Stimulated activated CD4-positive, alpha-beta T cell treated with anti-CD3 and anti-CD28 coated beads, Interleukin-4, amount 100 ng/mL, for 48 hours (primary cell): Measurements from ENCODE around the gene CACNA2D3.

Source experiments
- DNase-seq, 2 donors: peaks; one replicate each; pipeline ENCODE4 v3.0.0-alpha.2; 2020; ENCODE audit warnings: low read depth in 2 of 2

CACNA2D3 gene

DNA sequence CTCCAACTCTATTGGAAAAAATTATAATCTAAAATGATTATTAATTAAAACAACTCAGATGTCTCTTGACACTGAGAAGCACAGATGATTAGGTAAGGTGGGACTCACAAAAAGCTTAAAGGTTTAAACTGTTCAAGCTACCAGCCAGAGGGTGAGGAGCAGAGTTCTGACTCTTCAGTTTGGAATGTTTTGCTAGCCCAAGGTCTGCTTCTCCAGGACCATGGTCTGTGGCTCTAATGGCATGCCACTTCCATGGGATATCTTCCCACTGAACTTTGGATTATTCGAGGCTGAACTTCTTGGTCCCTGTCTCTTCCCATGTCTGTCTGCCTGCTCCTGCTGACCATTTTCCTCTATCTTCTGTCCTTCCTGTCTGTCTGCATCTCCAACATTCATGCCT lies 49.2 kb downstream of the CACNA2D3 start:
- no peak for DNase-seq

DNA sequence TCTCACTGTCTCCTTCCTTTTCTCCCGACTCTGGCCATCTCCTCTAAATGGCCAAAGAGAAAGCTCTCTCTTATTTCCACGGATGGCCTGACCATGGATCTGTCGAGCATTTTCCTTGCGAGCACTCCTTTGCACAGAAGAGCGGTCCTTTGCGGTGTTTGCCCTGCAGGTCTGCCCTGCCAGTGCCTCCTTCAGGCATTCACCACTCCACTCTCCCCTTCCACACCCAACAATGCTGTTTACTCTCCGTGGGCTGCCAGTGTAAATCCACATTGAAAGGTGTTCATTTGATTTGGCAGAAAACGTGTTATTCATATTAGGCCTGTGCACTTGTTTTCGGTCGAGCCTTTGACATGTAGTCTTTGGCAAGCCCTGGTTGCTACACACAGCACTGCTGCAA lies 49.6 kb downstream of the CACNA2D3 start:
- no peak for DNase-seq

- DNase-seq, result no peak
Measured at GRCh38 chr3:54173371-54173770, 51.0 kb downstream of the CACNA2D3 start.

- DNase-seq, result no peak
Measured at GRCh38 chr3:54176106-54176505, 53.8 kb downstream of the CACNA2D3 start.

GRCh38 chr3:54177816-54178215 lies 55.5 kb downstream of the CACNA2D3 start:
- DNase-seq, result no peak

DNA sequence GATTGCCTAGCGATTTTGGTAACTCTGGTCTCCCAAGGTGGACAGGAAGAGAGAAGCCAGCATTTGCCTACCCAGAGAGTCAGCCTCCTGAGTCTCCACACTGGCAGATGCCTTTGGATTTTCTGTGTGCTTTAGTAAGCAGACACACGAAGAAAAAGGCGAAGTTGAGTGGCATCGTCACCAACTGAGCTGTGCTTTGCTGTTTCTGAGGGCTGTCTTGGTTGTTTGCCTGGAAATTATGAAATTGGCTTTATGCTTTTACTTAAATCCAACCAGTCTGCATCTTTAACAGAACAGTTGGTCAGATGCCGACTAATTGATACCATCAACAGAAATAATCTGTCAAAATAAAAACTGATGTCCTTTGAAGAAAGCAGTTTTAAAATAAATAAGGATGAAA lies 56.0 kb downstream of the CACNA2D3 start:
- DNase-seq, result no peak

DNA sequence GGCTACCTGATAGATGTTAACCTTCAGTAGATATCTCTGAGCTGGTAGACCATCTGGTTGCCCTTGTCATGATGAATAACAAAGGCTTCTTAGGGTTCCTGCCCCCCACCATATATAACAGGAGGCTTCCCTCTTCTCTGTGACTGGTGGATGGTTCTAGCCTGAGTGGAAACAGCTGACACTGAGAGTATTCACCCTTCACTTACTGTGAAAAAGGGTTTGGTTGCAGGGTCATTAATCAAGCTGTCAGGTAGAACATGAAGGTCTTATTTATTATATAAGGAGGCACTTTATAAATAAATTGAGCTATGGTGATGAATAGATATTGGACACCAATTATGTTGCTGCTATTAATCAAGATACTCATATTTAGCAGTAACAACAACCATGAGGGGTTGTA lies 58.6 kb downstream of the CACNA2D3 start:
- DNase-seq, result no peak

DNA sequence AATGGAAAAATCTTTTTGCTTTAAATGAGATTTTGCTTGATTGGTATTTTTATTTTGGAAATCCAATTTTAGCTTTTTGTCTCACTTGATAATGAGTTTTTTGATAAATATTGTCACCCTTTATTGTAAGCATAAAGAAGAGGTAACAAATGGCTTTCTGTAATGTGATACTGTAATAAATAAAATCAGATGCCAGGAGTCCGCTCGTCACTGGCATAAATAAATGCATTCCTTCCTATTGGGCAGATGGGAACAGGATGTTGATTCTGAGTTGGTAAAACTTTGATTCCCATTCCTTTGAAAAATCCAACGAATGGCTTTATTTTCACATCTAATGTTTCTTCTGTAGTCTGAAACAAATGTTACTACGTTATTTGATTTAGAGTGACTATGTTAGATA lies 59.9 kb downstream of the CACNA2D3 start:
- DNase-seq, result no peak

DNA sequence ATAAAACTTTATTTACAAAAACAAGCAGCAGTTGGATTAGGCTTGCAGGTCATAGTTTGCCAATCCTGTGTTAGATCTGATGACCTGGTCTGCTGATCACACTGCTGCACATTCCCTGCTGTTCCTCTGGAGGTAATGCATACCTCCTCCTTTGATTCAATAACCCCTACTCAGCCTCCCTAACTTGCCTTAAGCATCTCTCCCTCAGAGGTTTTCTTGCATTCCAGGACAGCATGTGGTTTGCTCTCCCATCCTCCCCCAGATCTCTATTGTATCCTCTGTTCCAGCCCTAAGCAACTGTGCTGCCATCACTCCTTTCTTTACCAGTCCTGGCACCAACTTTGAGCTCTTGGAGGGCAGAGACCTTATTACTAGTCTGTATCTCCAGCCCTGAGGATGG lies 63.4 kb downstream of the CACNA2D3 start:
- DNase-seq, result no peak

DNA sequence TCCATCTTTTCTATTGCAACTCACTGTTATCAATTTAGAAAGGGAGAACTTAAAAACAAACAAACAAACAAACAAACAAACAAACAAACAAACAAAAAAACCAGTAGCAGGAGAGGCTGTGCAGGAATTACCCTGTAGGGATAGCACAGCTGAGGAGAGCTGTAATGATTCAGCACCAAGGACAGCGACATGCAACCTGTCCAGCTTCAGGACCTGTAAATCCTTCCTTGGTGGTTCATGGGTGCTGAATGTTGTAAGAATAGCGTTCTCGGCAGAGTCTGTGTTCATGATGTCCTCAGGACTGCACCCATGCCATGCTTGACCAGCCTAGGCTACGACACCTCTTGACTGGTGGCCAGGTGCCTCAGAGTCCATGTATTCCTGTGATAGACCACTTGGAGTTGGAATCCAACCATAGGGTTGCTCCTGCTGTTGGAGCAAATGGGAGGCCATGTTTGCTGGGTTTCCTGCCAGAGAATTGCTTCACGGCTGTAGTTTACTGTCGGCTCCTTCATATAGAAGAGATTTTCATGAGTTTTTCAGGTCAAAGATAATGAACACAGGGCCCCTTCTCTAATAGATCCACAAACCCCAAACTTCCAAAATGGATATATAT lies 65.9 kb downstream of the CACNA2D3 start:
- DNase-seq, result peak in 1 of 2 donors; percentile 8

DNA sequence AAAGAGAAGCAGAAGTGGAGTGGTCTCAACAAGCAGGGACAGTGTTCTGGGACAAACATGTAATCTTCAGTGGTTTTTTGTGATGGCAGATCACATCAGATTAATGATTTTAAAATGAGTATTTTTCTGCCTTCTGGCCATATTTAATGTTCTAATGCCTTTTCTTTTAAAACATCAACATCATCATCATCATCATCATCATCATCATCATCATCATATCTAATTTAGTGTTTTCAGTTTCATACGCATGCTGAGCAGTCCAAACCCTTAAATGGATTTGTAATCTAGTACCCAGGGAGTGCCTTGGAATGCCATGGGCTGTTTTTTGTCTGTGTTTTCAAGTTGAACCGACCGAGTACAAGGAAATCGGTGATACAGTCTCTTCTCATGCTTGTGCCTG lies 68.9 kb downstream of the CACNA2D3 start:
- DNase-seq, result no peak

DNA sequence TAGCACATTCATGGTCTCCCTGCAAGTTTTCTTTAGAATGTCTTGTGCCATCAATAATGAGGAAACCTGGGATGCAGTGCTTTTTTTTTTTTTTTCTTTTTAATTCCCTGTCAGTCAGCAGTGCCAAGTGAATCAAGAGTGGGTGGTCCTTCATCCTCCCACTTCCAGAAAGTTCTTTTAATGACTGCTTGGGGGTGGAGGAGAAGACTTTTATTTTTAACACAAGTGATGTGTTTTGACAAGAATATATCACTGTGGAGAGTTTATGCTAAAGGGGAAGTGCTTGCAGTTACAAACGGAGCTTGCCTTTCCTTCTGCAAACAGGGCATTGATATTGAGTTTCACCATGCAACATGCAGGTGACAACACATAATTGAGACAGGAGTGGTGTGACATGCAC lies 69.7 kb downstream of the CACNA2D3 start:
- DNase-seq, result no peak

DNA sequence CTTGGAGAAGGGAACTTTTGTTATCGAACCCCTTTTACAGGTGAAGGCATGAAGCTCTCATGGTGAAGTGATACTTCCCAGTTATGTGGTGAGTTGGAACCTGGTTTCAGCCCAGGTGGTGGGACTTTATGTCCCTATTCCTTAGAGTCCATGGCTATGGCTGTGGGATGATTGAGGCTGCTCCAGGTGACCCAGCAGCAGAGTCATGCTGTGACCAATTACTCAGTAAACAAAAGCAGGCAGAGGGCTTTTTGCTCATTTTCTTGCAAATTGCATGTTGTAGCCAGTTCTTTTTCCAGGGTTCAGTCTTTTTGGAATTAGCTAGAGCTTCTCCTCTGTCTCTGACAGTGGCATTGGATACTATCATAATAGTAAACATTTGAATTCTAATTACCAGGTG lies 70.7 kb downstream of the CACNA2D3 start:
- DNase-seq, result no peak

- DNase-seq, result no peak
Measured at GRCh38 chr3:54196360-54196991, 74.1 kb downstream of the CACNA2D3 start.

- no peak for DNase-seq
Measured at GRCh38 chr3:54197509-54197908, 75.2 kb downstream of the CACNA2D3 start.

- DNase-seq, result no peak
Measured at GRCh38 chr3:54198556-54198955, 76.2 kb downstream of the CACNA2D3 start.

- DNase-seq, result no peak
Measured at GRCh38 chr3:54202054-54202453, 79.7 kb downstream of the CACNA2D3 start.

- DNase-seq, result no peak
Measured at GRCh38 chr3:54202651-54203248, 80.4 kb downstream of the CACNA2D3 start.

- DNase-seq, result no peak
Measured at GRCh38 chr3:54206874-54207273, 84.5 kb downstream of the CACNA2D3 start.

DNA sequence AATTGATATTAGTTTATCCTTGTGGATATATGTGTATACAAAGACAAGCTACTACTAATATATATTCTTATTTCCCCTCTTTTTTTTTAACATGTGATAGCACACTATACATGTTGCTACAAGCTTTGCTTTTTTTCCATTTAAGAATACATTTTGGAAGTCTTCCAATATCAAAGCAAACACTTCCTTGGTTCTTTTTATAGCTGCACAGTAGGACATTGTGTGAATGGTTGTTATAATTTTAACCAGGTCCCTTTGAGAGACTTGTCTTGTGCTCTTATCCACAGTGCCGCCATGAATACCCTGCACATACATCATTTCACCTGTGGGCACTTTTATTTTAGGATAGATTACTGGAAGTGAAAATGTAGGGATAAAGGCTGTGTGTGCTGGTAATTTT lies 88.7 kb downstream of the CACNA2D3 start:
- no peak for DNase-seq

DNA sequence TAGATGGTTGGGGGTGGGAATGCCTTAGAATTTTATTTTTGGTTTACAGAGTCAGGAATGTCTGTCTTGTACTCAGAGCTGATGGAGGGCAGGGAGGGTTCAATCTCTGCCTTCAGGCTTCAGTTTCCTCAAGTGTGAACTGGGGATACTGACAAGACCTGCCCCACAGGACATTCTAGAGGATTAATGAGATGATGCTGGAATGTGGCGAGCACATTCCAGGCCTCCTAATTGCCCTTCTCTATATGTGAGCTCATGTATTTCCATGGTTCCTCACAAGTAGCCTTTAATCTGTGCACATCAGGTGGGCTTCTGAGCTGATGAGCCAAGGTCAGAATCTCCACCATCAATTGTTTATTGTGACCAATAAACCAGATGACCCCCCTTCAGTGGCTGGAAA lies 90.4 kb downstream of the CACNA2D3 start:
- DNase-seq, result no peak

DNA sequence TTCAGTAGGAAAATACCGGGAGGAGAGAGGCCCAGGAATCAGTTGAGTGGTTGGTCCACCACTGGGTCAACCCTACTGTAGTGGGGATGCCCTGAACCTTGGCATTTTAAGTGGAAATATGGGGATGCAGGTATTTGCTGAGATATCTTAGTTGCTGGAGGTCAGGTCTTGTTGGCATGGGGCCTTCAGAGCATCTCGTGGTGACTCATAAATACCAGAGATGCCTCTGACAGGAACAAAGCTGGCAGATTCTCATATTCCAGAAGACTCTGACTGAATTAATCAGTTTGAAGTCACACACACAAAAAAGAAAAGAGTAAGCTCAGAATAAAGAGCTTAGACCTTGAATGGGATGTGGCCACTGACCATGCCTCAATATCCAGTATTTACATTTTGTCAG lies 91.6 kb downstream of the CACNA2D3 start:
- no peak for DNase-seq

DNA sequence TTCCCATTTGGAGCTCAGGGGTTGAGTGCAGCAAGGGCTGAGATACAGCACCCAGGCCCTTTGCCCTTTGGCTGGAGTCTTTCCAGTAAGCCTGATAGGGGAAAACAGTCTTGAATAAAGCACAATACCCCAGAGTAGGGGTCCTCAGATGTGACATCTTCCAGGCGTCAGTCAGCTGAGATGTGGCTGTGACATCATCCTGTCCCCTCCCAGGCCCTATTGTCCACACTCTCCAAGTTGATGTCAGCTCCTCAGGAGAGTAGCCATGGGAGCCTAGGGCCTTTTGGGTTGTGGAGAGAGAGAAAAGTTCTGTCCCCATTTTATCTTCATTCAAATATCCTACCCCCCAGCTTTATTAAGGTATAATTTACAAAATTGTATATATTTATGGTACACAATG lies 92.5 kb downstream of the CACNA2D3 start:
- no peak for DNase-seq

DNA sequence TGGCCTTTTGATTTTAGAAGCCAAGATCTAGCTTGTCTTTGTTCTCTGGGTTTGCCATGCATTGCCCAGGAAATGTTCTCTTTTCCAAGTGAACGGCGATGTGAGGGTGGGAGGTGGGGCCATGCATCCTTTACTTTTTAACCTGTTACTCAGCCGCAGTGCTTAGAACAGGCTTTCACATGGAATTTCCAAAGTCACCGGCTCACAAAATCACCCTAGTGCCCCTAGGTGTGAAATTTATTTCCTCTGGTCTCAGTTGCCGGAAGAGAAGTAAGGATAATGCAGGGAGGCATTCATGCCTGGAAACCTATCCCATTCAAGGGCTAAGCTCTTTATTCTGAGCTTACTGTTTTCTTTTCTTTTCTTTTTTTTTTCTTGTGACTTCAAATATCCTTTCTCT lies 93.2 kb downstream of the CACNA2D3 start:
- DNase-seq, result no peak
